NCI-H69 (cell line): ENCODE data around the gene ZNF587.
"Not testable (repeated sequence)": the region's sequence is repeated elsewhere in the genome, so short reads cannot be mapped to it uniquely, and the experiment has no call there.

Experiments
- DNase-seq: peaks from one replicate; lab custom pipeline; 2025; lab: John Stamatoyannopoulos, UW

The ZNF587 gene

GRCh38 chr19:57823155-57823554, 26.5 kb upstream of the ZNF587 start:
- not testable (repeated sequence) for DNase-seq

- DNase-seq: not testable (repeated sequence)
Measured at GRCh38 chr19:57823608-57824007, 26.1 kb upstream of the ZNF587 start.

GRCh38 chr19:57825511-57825910, 24.1 kb upstream of the ZNF587 start:
- DNase-seq: no peak

- DNase-seq: no peak
Measured at GRCh38 chr19:57829316-57829715, 20.3 kb upstream of the ZNF587 start.

GRCh38 chr19:57830071-57830602, 19.5 kb upstream of the ZNF587 start, which contains the start of gene ZNF587B:
Gene ZNF587B (plus strand): TSS chr19:57830299. CDS start chr19:57830529, 230 bp downstream.
- DNase-seq: peak; percentile 55

GRCh38 chr19:57836991-57837390, 12.7 kb upstream of the ZNF587 start:
- not testable (repeated sequence) for DNase-seq

- not testable (repeated sequence) for DNase-seq
Measured at GRCh38 chr19:57838622-57839191, 11.0 kb upstream of the ZNF587 start.

GRCh38 chr19:57841122-57841763, 8.4 kb upstream of the ZNF587 start:
- DNase-seq: no peak

GRCh38 chr19:57847164-57847563, 2.5 kb upstream of the ZNF587 start:
- DNase-seq: not testable (repeated sequence)

- not testable (repeated sequence) for DNase-seq
Measured at GRCh38 chr19:57849162-57849665, 445 bp upstream of the ZNF587 start.

GRCh38 chr19:57850553-57851017, 926 bp downstream of the ZNF587 start:
- DNase-seq: peak; percentile 26

- DNase-seq: not testable (repeated sequence)
Measured at GRCh38 chr19:57851812-57852603, 2.3 kb downstream of the ZNF587 start.

- DNase-seq: not testable (repeated sequence)
Measured at GRCh38 chr19:57854117-57854516, 4.5 kb downstream of the ZNF587 start.

- not testable (repeated sequence) for DNase-seq
Measured at GRCh38 chr19:57862351-57862750, 12.7 kb downstream of the ZNF587 start.

- no peak for DNase-seq
Measured at GRCh38 chr19:57867868-57868492, 18.3 kb downstream of the ZNF587 start.

GRCh38 chr19:57869655-57870054, 20.0 kb downstream of the ZNF587 start:
- DNase-seq: not testable (repeated sequence)

GRCh38 chr19:57870225-57870624, 20.6 kb downstream of the ZNF587 start:
- DNase-seq: no peak

GRCh38 chr19:57872450-57872849, 22.8 kb downstream of the ZNF587 start:
- DNase-seq: no peak

GRCh38 chr19:57873883-57874799, 24.5 kb downstream of the ZNF587 start:
- not testable (repeated sequence) for DNase-seq

GRCh38 chr19:57886046-57886445, 36.4 kb downstream of the ZNF587 start:
- no peak for DNase-seq
